Measurements from ENCODE around the gene CST4. TPM values are rescaled to one million over a fixed set of nuclear protein-coding genes. Genes with fewer than 3 reads are reported as not detected.

Gene CST4
- total RNA-seq, 1 donor from 2014 or later: not detected

GRCh38 chr20:23653400-23653938, 35.4 kb downstream of the CST4 start:
- no peak overlapping the region for H3K27ac ChIP-seq
- H3K9me3 Mint-ChIP-seq: no peaks in the 10 kb centered on the region
- no peaks in the 10 kb centered on the region for H3K9me3 ChIP-seq (ENCODE audit: low read depth)
- no peaks in the 10 kb centered on the region for H3F3A ChIP-seq (ENCODE audit: low read depth)
- peaks cover 6% of the 10 kb centered on the region for H3K27me3 Mint-ChIP-seq (ENCODE audit: insufficient read depth, low read depth)
- no peak overlapping the region for H3K4me2 ChIP-seq
- no peaks in the 10 kb centered on the region for H3K4me1 ChIP-seq
- no peaks in the 10 kb centered on the region for H3K36me3 ChIP-seq
- H3K36me3 Mint-ChIP-seq: no peaks in the 10 kb centered on the region
- H3K4me3 ChIP-seq: no peak overlapping the region
- peaks cover 5% of the 10 kb centered on the region for H3K4me1 Mint-ChIP-seq
- no peak overlapping the region for H2AFZ ChIP-seq (replicated peaks)
- no peaks in the 10 kb centered on the region for H3K79me2 ChIP-seq (ENCODE audit: low read depth)
- H3K27ac Mint-ChIP-seq: no peak overlapping the region
- TF ChIP-seq EZH2phosphoT487 (IDR thresholded peaks at IDR 0.05) (no peak), EZH2 (IDR thresholded peaks at IDR 0.05) (no peak)
- TF ChIP-seq, protein P1, sequence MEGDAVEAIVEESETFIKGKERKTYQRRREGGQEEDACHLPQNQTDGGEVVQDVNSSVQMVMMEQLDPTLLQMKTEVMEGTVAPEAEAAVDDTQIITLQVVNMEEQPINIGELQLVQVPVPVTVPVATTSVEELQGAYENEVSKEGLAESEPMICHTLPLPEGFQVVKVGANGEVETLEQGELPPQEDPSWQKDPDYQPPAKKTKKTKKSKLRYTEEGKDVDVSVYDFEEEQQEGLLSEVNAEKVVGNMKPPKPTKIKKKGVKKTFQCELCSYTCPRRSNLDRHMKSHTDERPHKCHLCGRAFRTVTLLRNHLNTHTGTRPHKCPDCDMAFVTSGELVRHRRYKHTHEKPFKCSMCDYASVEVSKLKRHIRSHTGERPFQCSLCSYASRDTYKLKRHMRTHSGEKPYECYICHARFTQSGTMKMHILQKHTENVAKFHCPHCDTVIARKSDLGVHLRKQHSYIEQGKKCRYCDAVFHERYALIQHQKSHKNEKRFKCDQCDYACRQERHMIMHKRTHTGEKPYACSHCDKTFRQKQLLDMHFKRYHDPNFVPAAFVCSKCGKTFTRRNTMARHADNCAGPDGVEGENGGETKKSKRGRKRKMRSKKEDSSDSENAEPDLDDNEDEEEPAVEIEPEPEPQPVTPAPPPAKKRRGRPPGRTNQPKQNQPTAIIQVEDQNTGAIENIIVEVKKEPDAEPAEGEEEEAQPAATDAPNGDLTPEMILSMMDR (IDR thresholded peaks at IDR 0.05): no peak
- no peaks in the 10 kb centered on the region for H4K20me1 ChIP-seq (ENCODE audit: low read depth)
- no peak overlapping the region for H3K4me3 Mint-ChIP-seq
- no peak overlapping the region for H3K9ac ChIP-seq
- DNase-seq (ENCODE audit: low spot score): no peak
- H3K27me3 ChIP-seq: no peaks in the 10 kb centered on the region

DNA sequence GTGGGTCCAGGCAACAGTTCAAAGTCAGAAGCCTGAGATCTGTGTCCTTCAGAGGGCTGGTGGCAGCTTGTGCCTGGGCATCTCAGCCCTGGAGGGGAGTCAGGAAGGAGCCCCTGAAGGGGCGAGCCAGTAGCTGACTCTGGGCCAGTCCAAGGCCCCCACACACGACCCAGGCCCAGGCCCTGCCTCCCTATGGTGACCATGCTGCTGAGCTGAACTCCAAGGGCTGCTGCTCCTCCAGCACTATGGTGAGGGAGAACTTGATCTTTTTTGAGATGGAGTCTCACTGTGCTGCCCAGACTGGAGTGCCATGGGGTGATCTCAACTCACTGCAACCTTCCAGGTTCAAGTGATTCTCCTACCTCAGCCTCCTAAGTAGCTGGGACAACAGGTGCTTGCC, 35.9 kb downstream of the CST4 start:
- no peaks in the 10 kb centered on the region for H3K9me3 Mint-ChIP-seq
- no peak for DNase-seq (ENCODE audit: low spot score)
- H3K27me3 Mint-ChIP-seq (ENCODE audit: insufficient read depth, low read depth): peaks cover 6% of the 10 kb centered on the region
- H3K27ac Mint-ChIP-seq: no peak overlapping the region
- no peaks in the 10 kb centered on the region for H3K36me3 Mint-ChIP-seq
- H3K79me2 ChIP-seq (ENCODE audit: low read depth): no peaks in the 10 kb centered on the region
- H3K4me3 ChIP-seq: no peak overlapping the region
- no peaks in the 10 kb centered on the region for H3K4me1 ChIP-seq
- no peak overlapping the region for H3K9ac ChIP-seq
- H3K9me3 ChIP-seq (ENCODE audit: low read depth): no peaks in the 10 kb centered on the region
- no peak overlapping the region for H3K4me3 Mint-ChIP-seq
- no peak overlapping the region for H2AFZ ChIP-seq (replicated peaks)
- H3K36me3 ChIP-seq: no peaks in the 10 kb centered on the region
- H3K27ac ChIP-seq: no peak overlapping the region
- TF ChIP-seq EZH2 (IDR thresholded peaks at IDR 0.05) (no peak), EZH2phosphoT487 (IDR thresholded peaks at IDR 0.05) (no peak)
- TF ChIP-seq, protein P1 (IDR thresholded peaks at IDR 0.05): no peak
- H3K4me1 Mint-ChIP-seq: peaks cover 5% of the 10 kb centered on the region
- no peak overlapping the region for H3K4me2 ChIP-seq
- no peaks in the 10 kb centered on the region for H4K20me1 ChIP-seq (ENCODE audit: low read depth)
- H3F3A ChIP-seq (ENCODE audit: low read depth): no peaks in the 10 kb centered on the region
- no peaks in the 10 kb centered on the region for H3K27me3 ChIP-seq

DNA sequence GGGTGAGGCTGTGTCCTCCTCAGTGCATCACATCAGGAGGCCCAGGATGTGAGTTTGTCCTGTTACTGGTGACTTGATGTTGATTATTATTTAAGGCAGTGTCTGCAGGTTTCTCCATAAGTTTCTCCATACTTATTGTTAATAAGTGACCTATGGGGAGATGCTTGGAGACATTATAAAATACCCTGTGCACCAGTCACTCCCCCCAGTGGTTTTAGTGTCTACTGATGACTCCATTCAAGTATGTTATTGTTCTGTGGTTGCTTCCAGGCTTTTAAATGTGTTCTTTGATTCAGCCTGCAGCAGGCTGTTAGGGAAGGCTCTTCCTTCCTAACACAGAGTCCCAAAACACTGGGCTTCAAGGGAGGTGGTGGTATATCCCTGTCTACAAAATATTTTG, 36.5 kb downstream of the CST4 start:
- Histone ChIP-seq H3K9me3 (ENCODE audit: low read depth) (no peaks in the 10 kb centered on the region), H3K36me3 (no peaks in the 10 kb centered on the region), H3K9ac (no peak overlapping the region), H3K27me3 (no peaks in the 10 kb centered on the region), H3K4me3 (no peak overlapping the region), H3K4me2 (no peak overlapping the region), H4K20me1 (ENCODE audit: low read depth) (no peaks in the 10 kb centered on the region), H3K79me2 (ENCODE audit: low read depth) (no peaks in the 10 kb centered on the region), H3F3A (ENCODE audit: low read depth) (no peaks in the 10 kb centered on the region), H3K27ac (no peak overlapping the region), H3K4me1 (no peaks in the 10 kb centered on the region), H2AFZ (replicated peaks) (no peak overlapping the region)
- DNase-seq (ENCODE audit: low spot score): no peak
- Mint-ChIP-seq H3K27ac (no peak overlapping the region), H3K4me3 (no peak overlapping the region), H3K4me1 (peaks cover 5% of the 10 kb centered on the region), H3K36me3 (no peaks in the 10 kb centered on the region), H3K9me3 (no peaks in the 10 kb centered on the region), H3K27me3 (ENCODE audit: insufficient read depth, low read depth) (peaks cover 6% of the 10 kb centered on the region)
- TF ChIP-seq, protein P1 (IDR thresholded peaks at IDR 0.05): no peak

Measured in neural progenitor cell (in vitro differentiated cells).